Measurements from ENCODE around the gene STK39.
"Not testable (repeated sequence)": the region's sequence is repeated elsewhere in the genome, so short reads cannot be mapped to it uniquely, and the experiment has no call there.

Gene STK39

DNA sequence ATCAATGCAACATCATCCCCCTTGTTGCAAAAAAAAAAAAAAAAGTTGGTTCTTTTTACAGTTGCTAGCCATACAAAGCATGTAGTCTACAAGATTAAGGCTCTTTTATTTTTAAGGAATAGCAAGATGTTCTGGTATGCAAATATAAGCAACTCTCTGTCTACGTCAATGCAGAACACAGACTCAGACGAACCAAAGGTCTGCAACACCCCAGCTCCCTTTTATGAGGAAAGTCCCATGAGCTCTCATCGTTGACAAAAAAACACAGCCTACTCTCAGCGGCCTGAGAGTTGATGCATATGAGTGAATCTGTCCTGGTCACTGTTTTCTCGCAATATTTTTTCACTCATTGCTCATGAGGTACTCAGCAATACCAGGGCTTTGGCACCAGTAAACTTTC, 112.9 kb downstream of the STK39 start:
- DNase-seq: no peak

DNA sequence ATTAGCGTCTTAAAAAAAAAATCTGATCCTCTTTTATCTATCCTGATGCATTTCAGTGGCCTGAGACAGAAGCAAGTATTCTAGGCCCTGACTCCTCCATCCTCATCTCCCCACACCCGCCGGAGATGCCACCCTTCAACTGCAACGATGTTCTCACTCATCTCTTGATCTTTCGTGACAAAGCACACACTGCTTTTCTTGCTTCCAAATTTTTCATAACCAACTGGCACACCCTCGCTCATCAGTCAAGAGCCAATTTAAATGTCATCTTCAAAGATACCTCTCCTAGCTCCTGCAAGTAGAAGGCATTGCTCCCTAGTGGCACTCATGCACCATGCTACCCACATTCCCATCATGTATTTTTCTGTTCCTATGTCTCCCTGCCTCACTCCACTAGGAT, 115.0 kb downstream of the STK39 start:
- DNase-seq: peak; percentile 31

DNA sequence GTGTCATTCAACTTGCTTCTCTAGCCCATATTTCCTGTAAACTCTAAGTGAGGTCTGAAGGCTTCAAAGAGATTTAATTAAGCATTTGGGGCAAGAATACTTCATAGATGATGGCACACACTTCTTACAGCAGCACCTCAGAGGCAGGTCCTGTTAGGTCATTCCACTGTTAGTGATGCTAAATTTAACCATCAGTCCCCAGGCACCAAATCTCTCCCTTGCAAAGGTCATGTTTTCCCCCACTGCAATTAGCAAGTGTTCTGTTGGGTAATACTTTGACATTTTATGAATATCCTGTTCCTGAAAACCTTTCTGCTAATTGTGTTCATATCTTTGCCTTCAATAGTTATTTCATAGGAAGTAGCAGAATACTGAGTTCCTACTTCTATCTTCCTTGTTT, 117.0 kb downstream of the STK39 start:
- DNase-seq: peak; percentile 76

DNA sequence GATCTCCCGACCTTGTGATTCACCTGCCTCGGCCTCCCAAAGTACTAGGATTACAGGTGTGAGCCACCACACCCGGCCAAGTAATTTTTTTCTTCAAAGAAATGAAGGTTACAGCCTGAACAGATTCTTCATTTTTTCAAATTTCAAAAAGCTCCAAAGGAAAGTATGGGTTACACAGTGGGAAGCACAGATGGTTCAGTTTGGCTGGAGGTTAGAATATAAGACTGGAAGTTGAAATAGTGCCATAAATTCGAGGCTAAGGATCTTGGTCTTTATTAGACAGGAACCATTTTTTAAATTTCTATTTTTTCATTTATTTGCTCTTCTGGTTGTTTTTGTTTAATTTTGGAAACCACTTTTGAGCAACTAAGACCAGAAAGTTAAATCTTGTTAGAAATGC, 120.0 kb downstream of the STK39 start:
- no peak for DNase-seq

DNA sequence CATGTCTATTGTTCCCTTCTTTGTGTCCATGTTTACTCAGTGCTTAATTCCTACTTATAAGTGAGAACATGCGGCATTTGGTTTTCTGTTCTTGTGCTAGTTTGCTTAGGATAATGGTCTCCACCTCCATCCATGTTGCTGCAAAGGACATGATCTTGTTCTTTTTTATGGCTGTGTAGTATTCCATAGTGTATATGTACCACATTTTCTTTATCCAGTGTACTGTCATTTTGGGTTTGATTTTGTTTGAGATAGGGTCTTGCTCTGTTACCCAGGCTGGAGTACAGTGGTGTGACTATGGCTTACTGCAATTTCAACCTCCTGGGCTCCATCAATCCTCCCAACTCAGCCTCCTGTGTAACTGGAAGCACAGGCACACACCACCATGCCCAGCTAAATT, 125.2 kb downstream of the STK39 start:
- DNase-seq: not testable (repeated sequence)

DNA sequence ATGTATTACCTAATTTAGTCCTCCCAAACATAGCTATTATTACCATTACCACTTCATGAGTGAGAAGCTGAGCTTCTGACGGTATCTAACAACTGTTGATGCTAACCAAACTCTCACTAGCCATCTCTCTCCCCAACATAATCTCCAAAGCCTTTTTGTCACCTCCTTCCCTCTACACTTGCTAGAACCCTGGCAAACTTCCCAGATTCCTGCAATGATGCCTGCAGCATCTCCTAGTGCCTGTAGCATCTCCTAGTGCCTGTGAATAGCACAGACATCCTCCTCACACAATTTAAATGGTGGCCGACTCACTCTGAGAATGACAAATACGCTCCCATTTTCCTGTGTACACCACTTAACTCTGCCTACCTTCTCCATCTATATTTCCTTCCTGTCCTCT, 126.7 kb downstream of the STK39 start:
- DNase-seq: peak; percentile 77

DNA sequence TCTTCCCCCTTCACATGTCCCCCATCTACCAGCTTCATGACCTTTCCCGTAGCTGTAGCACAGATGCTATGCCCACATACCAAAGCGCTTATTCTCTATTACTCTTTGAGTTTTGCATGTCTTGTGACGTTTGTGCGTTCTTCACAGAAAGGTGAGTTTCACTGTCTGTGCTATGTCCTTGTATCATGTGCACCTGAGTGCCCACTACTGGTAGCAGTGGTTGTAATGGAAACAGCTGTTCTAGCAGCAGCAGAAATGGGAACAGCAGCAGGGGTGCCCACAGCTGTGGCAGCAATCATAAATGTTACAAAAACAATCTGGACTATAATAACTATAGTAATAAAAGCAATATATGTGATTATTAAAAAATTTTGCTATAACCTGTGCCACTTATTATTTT, 127.1 kb downstream of the STK39 start:
- DNase-seq: peak; percentile 36

DNA sequence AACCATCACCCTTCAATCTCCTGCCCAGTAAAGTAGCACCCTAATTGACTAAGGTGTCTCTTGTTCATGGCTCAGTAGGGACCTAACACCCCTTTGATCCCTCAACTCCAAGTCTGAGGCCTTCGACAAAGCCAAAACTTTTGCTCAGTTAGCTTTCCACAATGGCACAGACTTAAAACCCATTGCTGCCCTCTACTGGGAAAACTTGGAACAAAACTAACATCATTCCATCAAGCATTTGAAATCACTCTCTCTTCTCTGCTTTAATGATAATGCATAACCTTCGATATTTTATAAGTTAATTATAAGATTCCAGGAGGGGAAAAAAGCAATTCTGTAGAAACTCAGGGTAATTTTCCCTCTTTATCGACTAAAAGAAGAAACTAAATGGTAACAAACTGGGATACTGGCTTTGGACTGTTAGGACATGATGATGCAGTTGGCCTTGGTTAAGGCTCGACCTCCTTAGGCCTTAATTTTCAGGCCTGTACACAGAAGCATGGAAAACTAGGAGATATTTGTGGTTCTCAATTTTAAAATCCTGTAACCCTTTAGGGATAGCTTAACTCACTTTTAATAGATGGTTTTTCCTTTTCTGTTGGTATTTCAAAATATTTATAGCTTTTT, 127.8 kb downstream of the STK39 start:
- peak; percentile 60 for DNase-seq

DNA sequence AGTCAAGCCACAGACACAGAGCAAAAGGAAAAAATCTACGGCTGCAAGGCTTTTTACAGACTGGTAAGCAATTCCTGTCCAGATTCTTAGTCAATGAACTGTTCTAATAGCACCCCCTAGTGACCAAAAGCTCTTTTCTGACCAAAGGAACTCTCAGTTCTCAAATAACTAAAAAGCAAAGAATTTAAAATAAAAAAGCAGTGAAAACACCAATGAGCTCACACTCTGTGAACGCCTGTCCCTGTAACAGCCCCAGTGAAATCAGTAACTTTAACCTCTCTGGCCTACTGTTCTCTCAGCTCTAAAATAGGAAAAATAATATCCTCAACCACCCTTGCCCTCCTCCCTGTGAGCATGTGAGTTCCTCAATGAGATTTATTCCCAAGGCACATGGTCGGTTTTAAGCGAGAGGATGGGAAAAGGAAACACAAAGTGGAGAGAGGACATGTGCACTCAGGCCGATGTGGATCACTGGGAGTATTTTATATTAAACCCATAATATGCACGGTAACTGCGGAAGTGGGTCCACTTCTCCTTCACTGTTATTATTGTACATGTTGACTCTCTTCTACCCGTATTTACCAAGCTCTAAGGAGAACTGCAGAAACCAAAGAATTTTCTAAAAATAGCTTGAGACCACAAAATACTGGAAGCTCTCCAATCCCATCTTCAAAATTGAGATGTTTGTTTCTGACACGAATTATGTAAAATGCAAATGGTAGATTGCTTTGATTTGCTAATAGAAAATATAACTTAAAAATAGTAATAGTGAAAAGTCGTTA, 128.5 kb downstream of the STK39 start:
- peak; percentile 74 for DNase-seq

DNA sequence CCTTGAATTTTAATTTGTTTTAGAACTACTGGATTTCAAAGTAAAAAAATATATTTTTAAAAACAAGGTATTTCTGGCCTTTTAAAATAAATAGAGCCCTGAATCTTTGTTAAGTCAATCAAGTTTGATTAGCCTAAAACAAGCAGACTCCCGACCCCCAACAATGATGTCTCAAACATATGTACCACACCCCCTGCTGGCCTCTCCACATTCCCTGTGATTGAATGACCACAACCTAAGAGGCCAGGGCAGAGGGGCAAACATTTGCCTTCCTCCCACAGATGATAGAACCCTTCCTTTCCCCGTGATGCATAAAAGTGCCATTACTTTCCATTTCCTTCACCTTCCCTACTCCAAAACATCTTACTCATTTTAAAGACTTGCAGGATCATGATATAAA, 130.9 kb downstream of the STK39 start:
- DNase-seq: peak; percentile 5

DNA sequence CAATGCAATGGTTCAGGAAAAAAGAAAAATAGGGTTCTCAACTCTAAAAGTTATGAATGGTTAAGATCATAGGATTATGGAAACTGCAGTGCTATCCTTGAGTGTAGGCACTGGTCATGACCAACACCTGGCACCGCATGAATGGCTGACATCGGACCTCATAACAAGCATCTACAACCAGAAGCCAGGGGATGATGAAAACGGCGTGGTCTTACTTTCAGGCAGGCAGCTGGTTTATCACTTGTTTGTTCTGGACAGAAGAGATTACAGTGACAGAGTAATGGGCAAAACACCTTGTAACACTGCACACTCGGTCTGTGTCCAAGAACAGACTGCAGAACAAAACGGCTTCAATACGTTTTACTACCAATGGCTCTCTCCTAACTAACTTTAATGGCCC, 132.8 kb downstream of the STK39 start:
- no peak for DNase-seq

DNA sequence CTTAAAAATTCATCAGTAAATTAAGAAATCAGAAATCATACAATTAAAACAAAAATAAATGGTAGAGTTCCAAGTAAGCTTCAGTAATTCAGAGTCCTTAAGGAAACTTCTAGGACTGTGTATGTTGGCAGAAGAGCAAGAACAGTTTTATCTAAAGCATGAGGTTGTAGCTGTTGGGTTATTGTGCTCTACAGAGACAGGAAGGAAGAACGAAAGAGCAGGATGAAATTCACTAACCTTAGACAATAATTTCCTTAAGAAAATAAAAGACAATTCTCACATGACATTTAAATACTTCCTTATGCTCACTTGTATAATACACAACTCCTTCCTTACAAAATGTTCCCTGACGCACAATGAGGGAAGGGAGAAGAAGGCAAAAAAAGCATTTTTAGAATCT, 133.4 kb downstream of the STK39 start:
- no peak for DNase-seq

DNA sequence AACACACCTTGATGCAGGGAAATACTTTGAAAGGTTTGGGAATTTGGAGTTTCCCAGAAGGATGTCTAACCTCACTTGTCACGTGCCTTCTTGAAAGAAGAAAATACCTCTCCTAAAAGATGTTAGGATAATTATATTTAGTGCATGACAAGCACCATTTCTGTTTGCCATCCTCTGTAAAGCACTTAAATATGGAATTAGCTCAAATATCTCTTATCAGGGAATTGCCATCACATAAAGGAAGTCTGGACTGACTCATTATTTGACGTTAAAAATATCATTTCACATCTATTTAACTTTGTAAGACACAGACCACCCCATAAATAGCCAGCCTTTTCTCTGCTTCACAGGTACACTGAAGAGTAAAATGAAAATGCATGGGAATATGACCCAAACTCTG, 140.1 kb downstream of the STK39 start:
- DNase-seq: no peak

DNA sequence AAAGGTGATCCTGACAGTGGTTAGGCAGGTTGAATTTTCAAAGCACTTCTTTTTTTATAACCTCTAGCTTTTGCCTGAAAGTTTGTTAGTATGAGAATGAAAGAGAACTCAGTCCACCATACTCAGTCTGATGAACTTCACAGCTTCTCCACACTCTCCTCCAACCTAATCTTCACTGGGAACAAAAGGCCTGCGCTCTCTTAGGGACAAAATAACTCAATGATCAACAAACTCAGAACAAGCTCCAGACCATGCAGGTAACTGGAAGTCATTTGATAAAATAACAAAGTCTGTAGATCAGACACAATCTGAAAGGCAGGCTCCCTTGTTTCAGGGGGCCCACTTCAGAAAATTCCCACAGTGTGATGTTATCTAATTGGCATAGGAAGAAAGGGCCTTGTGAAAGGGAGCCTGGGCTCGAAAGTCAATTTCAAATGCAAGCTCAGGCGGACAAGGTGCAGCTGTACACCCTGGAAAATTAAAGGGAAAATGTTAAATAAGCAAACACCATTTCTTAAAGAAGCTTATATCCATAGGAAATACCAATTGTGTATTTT, 142.2 kb downstream of the STK39 start:
- DNase-seq: no peak

DNA sequence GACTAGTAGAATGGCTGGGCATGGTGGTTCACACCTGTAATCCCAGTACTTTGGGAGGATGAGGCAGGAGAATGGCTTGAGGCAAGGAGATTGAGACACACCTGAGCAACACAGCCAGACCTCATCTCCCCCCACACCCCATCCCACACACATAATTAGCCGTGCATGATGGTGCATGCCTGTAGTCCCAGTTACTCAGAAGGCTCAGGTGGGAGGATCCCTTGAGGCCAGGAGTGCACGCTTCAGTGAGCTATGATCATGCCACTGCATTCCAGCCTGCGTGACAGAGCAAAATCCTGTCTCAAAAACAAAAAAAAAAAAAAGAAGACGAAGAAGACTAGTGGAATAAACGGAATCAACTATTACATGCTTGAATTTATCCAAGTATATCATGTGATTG, 150.0 kb downstream of the STK39 start:
- peak; percentile 30 for DNase-seq

DNA sequence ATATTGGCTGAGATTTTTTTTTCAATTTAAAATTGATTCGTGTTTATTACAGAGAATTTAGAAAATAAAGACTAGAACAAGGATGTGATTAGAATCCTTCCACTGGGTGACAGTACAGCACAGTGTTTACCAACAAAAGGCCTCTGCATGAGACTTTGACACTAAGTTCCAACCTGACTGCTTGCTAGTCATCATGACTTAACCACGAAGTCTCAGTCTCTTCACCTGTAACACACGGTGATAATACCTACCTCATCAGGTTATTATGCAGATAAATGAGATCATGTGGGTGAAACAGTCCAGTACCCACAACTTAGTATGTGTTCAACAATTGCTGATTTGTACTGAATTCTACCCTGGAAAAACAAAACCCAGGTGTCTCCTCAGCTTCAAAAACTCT, 151.2 kb downstream of the STK39 start:
- no peak for DNase-seq

DNA sequence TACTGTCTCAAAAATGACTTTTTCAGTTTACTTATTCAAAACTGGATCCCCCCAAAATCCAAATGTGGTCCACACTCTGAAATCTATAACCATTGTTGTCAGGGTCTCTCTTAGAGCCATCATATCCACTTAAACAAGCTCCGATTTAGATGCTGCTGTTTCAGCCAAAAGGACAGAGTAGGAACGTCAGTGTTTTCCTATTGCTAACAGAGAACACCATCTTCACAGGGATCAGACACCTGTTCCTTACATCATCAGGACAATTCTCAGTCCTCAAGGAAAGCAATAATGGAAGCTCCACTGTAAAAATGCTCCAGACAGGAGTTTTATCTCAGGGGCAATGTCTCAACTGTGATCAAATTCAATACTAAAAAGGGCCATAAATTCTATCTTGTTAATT, 155.4 kb downstream of the STK39 start:
- no peak for DNase-seq

DNA sequence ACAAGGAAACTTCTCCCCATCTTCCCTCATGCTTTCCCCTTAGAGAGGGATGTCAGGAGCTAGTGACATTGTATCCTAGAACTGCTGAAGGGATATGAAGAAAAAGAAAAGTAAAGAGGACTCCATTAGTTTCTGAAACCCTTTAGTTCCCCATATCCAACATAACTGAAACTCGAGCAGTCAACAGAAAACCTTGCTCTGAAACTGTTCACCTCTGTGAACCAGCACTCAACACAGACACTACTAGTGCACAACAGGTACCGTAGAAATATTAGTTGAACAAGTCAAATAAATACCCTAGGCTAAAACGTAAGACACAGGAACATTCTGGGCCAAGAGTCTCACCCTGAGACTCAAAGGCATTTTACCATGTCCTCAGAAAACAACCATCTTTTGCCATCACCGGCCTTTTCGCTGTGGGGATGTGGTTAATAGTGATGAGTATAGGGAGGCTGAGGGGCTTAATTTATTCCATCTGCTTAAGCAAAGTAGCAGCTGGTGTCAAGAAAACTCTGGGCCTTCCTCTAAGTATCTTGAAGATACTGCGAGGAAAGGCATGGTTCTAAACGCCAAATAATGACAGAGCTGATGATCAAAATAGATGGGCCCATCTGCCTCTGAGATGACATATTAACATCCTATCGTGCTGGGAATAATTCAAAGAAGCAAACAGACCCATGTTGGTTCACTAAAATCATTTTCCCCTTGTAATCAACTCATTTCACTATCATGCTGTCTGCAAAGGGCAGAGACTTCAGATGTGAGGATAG, 156.8 kb downstream of the STK39 start:
- DNase-seq: no peak

DNA sequence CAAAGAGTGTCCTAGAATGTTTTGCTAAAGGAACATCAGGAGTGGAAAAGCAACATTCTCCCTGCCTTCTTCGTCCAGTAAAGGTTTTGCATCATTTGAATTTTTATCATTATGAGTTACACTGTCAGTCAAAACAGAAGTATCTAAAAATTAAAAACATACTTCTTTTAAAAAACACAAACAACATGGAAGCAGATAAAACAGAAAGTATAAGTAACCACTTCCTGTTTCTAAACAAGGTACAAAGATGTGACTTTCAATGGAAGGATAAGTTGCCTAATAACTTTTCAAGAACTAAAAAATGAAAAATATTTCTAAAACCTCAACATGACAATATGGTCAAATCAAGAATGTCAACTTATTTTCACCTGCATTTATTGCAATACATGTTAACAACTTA, 158.2 kb downstream of the STK39 start:
- DNase-seq: no peak

DNA sequence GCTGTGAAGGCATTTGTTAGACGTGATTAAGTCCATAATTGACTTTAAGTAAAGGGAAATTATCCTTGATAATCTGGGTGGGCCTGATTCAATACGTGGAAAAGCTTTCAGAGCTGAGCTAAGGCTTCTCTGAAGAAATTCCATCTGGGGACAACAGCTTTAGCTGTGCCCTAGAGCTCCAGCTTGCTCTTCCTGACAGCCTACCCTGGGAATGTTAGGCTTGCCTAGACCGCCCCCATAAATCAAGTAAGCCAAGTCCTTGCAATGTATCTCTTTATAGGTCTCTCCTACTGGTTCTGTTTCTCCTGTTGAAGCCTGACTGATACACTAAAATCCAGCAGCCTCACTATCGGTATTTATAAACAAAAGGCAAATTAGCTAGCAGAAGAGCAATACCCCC, 160.0 kb downstream of the STK39 start:
- no peak for DNase-seq

DNA sequence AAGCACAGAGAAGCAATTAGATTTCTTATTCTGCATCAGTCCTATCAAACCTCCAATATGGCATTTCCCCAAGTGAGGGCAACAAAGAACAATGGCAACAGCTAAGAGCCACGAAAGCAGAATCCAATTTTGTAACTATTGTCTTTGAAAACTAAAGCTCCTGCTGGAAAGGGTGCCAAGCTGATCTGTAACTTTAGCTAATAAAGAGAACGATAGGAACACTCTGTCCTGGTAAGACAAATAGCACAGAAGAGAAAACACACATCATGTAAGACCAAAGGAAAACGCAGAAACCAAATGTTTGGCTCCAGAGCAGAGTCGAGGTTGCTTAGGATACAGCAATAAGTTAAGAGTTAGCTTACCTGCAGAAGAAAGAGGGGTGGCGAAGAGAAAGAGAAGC, 160.5 kb downstream of the STK39 start:
- DNase-seq: no peak

DNA sequence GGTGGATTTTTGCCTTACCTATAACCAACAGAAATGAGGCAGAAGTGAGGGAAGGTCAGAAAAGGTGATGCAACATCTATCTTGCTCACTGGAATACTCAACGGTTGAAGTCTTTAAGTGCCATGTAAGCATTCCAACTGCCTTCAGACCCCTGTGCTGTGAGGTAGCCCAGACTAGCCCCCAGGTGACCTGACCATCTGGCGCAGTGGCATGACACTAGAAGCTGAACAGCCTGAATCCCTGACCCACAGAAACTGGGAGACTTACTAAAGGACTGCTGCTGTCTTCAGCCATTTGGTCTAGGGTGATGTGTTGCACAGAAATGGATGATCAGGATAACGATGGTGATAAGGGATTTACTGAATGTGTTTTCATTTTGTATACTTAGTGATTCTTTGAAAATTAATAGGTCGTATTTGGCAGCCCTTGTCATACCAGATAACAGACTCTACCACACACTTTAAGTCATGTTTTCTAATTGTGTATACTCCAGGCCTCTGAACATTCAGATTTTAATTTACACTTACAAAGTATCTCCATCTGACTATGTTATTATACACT, 161.5 kb downstream of the STK39 start:
- DNase-seq: peak; percentile 5

DNA sequence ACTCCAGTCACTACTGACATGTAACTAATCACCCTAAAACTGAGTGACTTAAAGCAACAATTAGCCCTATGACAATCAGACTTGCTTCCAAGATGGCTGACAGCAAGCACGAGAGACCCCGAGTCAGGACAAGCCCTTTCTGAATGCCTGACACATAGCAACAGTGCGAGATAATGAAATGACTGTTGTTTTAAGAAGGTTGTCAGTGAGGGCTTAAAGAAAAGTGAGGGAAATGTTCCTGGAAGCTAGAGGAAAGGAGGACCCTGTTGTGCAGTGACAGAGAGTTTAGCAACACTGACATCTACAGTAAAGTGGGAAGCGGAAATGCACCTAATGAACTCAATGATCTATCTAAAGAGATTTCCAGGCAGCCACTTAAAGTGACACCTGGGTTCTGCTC, 163.1 kb downstream of the STK39 start:
- no peak for DNase-seq
